Vagina (tissue), 2 donors: ENCODE measurements around the gene DBT. TPM values are rescaled to one million over a fixed set of nuclear protein-coding genes. Genes with fewer than 3 reads are reported as not detected.
"Not testable (repeated sequence)": the region's sequence is repeated elsewhere in the genome, so short reads cannot be mapped to it uniquely, and the experiment has no call there.

ENCODE experiments used
- DNase-seq, 2 donors: peaks; one replicate each; pipeline ENCODE4 v3.0.0-alpha.2; 2017; ENCODE audit errors: extremely low spot score in 2 of 2
- H3K27ac ChIP-seq: fragments of 200-600 bp; sonication (generic); one replicate; pipeline ENCODE4 v1.5.1; 2019
- H3K27me3 ChIP-seq: fragments of 200-600 bp; sonication (generic); one replicate; pipeline ENCODE4 v1.5.1; 2019
- H3K36me3 ChIP-seq, 2 donors: fragments of 200-600 bp; sonication (generic); one replicate each; pipeline ENCODE4 v1.5.1; 2017 to 2019
- H3K4me1 ChIP-seq: fragments of 200-600 bp; sonication (generic); one replicate; pipeline ENCODE4 v1.5.1; 2019
- H3K4me3 ChIP-seq, 2 donors: fragments of 200-600 bp; sonication (generic); 1 replicate in 1 of 2; 2 replicates in 1 of 2; pipeline ENCODE4 v1.5.1; 2016 to 2019
- H3K9me3 ChIP-seq: fragments of 200-600 bp; sonication (generic); one replicate; pipeline ENCODE4 v1.5.1; 2019
- CTCF ChIP-seq, 3 experiments: fragments of 450-650 bp in 2 of 3; fragments of 200-600 bp in 1 of 3; sonication (generic) in 1 of 3; IDR thresholded peaks; one replicate each; pipeline ENCODE4 v1.5.1; 2017 to 2019; ENCODE audit warnings: antibody characterized with exemption in 3 of 3, mild to moderate bottlenecking in 2 of 3, moderate library complexity in 2 of 3
- POLR2A ChIP-seq, 2 donors: fragments of 450-650 bp; IDR thresholded peaks; one replicate each; pipeline ENCODE4 v1.6.1; 2017; ENCODE audit warnings: antibody characterized with exemption in 2 of 2, mild to moderate bottlenecking in 2 of 2, moderate library complexity in 2 of 2
- POLR2AphosphoS5 ChIP-seq, 2 donors: sonication (generic); formaldehyde crosslinking; IDR thresholded peaks; one replicate each; pipeline ENCODE4 v1.9.0; 2017; ENCODE audit warnings: antibody characterized with exemption in 2 of 2, mild to moderate bottlenecking in 2 of 2, low read depth in 1 of 2; ENCODE audit not compliant: insufficient read depth in 1 of 2
- intact Hi-C: fragments of 100-400 bp; cut with DNase I; formaldehyde crosslinking; loops from one replicate; pipeline ENCODE4 v1.15.1; 2023
- total RNA-seq: library from RNA; depleted of rRNA; stranded (reverse); fragments of >200 nt; gene quantifications from one replicate; pipeline ENCODE4 v1.2.3, GENCODE V29; 2016

DBT gene
- total RNA-seq, 1 donor from 2014 or later, result 7.4 TPM

GRCh38 chr1:100261686-100262085 lies 12.1 kb upstream of the DBT start:
- H3K9me3 ChIP-seq, result no peaks in the 10 kb centered on the region
- no peaks in the 10 kb centered on the region for H3K27me3 ChIP-seq
- no peak for TF ChIP-seq POLR2A (IDR thresholded peaks at IDR 0.05)
- TF ChIP-seq CTCF (IDR thresholded peaks at IDR 0.05), result no peak
- TF ChIP-seq POLR2AphosphoS5 (IDR thresholded peaks at IDR 0.05; ENCODE audit: insufficient read depth in 1 of 2, low read depth in 1 of 2), result no peak
- H3K4me3 ChIP-seq, result no peak overlapping the region
- no peak overlapping the region for H3K27ac ChIP-seq
- H3K4me1 ChIP-seq, result peaks cover 8% of the 10 kb centered on the region
- intact Hi-C loops, result loop anchor here (10.0 kb wide), 1 partner anchor 127 kb away; the partner anchor contains the start of genes SASS6 and TRMT13
- H3K36me3 ChIP-seq, result no peaks in the 10 kb centered on the region
- DNase-seq, result no peak

- H3K4me1 ChIP-seq, intact Hi-C loops, H3K4me3 ChIP-seq, H3K36me3 ChIP-seq, H3K27ac ChIP-seq, H3K9me3 ChIP-seq, H3K27me3 ChIP-seq, DNase-seq: not testable (repeated sequence)
Measured at GRCh38 chr1:100258427-100258826, 8.8 kb upstream of the DBT start.

DNA sequence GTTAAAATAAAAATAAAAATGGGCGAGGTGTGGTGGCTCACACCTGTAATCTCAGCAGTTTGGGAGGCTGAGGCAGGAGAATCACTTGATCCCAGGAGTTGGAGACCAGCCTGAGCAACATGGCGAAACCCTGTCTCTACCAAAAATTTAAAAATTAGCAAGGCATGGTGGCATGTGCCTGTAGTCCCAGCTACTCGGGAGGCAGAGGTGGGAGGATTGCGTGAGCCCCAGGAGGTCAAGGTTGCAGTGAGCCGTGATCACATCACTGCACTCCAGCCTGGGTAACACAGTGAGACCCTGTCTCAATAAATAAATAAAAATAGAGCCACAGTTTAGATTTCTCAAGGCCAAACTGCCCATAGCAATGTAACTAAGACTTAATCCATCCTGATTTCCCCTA lies 6.6 kb upstream of the DBT start:
- H3K4me3 ChIP-seq, H3K27ac ChIP-seq, DNase-seq, H3K4me1 ChIP-seq, intact Hi-C loops, H3K36me3 ChIP-seq, H3K9me3 ChIP-seq, H3K27me3 ChIP-seq: not testable (repeated sequence)

- Histone ChIP-seq H3K36me3 (no peaks in the 10 kb centered on the region), H3K4me3 (no peak overlapping the region), H3K27me3 (no peaks in the 10 kb centered on the region), H3K9me3 (no peaks in the 10 kb centered on the region), H3K27ac (no peak overlapping the region), H3K4me1 (peaks cover 15% of the 10 kb centered on the region)
- no peak for DNase-seq
- intact Hi-C loops, result no loop called here
- TF ChIP-seq POLR2AphosphoS5 (IDR thresholded peaks at IDR 0.05; ENCODE audit: insufficient read depth in 1 of 2, low read depth in 1 of 2), result no peak
- no peak for TF ChIP-seq POLR2A (IDR thresholded peaks at IDR 0.05)
- TF ChIP-seq CTCF (IDR thresholded peaks at IDR 0.05), result no peak
Measured at GRCh38 chr1:100253552-100253951, 3.9 kb upstream of the DBT start.

GRCh38 chr1:100252901-100253300 lies 3.3 kb upstream of the DBT start:
- intact Hi-C loops, result no loop called here
- Histone ChIP-seq H3K4me3 (no peak overlapping the region), H3K9me3 (no peaks in the 10 kb centered on the region), H3K27me3 (no peaks in the 10 kb centered on the region), H3K27ac (no peak overlapping the region), H3K36me3 (no peaks in the 10 kb centered on the region), H3K4me1 (peaks cover 19% of the 10 kb centered on the region)
- TF ChIP-seq POLR2A (IDR thresholded peaks at IDR 0.05), result no peak
- TF ChIP-seq POLR2AphosphoS5 (IDR thresholded peaks at IDR 0.05; ENCODE audit: insufficient read depth in 1 of 2, low read depth in 1 of 2), result no peak
- TF ChIP-seq CTCF (IDR thresholded peaks at IDR 0.05), result no peak
- DNase-seq, result no peak

DNA sequence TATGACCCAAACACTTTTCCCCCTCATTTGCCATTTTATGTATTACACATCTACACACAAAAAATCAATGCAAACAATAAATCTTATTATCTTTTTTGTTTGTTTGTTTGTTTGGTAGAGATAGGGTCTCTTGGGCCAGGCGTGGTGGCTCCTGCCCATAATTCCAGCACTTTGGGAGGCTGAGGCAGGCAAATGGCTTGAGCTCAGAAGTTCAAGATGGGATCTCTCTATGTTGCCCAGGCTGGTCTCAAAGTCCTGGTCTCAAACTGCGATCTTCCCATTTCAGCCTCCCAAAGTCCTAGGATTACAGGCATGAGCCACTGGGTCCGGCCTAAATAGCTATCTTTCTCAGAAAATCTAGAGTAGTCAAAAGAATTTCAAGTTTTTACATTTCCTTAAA lies 1.2 kb upstream of the DBT start:
- DNase-seq, result no peak
- intact Hi-C loops, result no loop called here
- H3K27ac ChIP-seq, result peak overlapping the region; percentile 82
- no peaks in the 10 kb centered on the region for H3K36me3 ChIP-seq
- TF ChIP-seq POLR2AphosphoS5 (IDR thresholded peaks at IDR 0.05; ENCODE audit: insufficient read depth in 1 of 2, low read depth in 1 of 2) (no peak), POLR2A (IDR thresholded peaks at IDR 0.05) (no peak), CTCF (IDR thresholded peaks at IDR 0.05) (no peak)
- no peaks in the 10 kb centered on the region for H3K27me3 ChIP-seq
- no peaks in the 10 kb centered on the region for H3K9me3 ChIP-seq
- H3K4me3 ChIP-seq, result no peak overlapping the region
- H3K4me1 ChIP-seq, result peaks cover 19% of the 10 kb centered on the region
